Bronchial epithelial cell (primary cell): ENCODE measurements around the gene ZMAT3. TPM values are rescaled to one million over a fixed set of nuclear protein-coding genes. Genes with fewer than 3 reads are reported as not detected.

Experiments
- DNase-seq: peaks from one replicate; pipeline ENCODE4 v3.0.0-alpha.2; 2010; ENCODE audit warnings: low read depth
- FAIRE-seq: peaks from 2 replicates; lab custom pipeline; 2011; peaks lifted over from hg19 to GRCh38; lab: Jason Lieb, UNC
- H3K27me3 ChIP-seq: 2 replicates; pipeline ENCODE4 v1.5.1; 2011; ENCODE audit warnings: low read length; ENCODE audit not compliant: control insufficient read depth, insufficient read depth
- H3K36me3 ChIP-seq: 2 replicates; pipeline ENCODE4 v1.5.1; 2011; ENCODE audit warnings: low read length; ENCODE audit not compliant: control insufficient read depth, insufficient read depth
- H3K4me3 ChIP-seq: 2 replicates; pipeline ENCODE4 v1.5.1; 2011; ENCODE audit warnings: mild to moderate bottlenecking, low read depth, low read length, control low read depth
- CTCF ChIP-seq: IDR thresholded peaks from 2 replicates; pipeline ENCODE4 v1.5.1; 2011; ENCODE audit warnings: mild to moderate bottlenecking, moderate library complexity, low read length, control low read depth, inconsistent platforms; ENCODE audit not compliant: insufficient read depth, severe bottlenecking
- total RNA-seq: library from RNA; depleted of rRNA; stranded (reverse); fragments of >200 nt; gene quantifications from 2 replicates; pipeline ENCODE4 v1.2.1, GENCODE V29; 2014

Gene ZMAT3
- total RNA-seq, 1 donor from 2014 or later: 15.3 TPM

GRCh38 chr3:179021119-179021903, 50.3 kb downstream of the ZMAT3 start:
- Histone ChIP-seq H3K4me3 (no peak overlapping the region), H3K36me3 (no peaks in the 10 kb centered on the region), H3K27me3 (no peaks in the 10 kb centered on the region)
- TF ChIP-seq CTCF: no peak
- DNase-seq: no peak
- no peak for FAIRE-seq

DNA sequence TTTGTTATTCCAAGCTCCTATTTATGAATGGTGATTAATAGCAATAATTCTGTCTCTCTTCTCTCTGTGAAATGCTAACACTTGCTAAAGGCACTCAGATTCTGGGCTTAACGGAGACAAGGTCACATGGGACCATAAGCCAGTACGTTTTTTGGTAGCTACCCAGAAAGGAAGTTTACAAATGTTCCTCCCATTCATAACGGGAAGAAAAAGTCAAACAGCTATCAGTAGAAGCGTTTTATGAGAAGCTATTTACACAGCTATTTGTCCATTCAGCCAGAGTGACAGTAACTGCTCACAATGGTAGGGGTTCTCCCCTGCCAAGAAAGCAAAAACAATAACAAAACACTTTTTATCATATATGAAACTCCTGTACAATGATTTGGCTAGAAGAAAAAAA, 51.5 kb downstream of the ZMAT3 start:
- Histone ChIP-seq H3K27me3 (no peaks in the 10 kb centered on the region), H3K4me3 (no peak overlapping the region), H3K36me3 (no peaks in the 10 kb centered on the region)
- TF ChIP-seq CTCF: no peak
- FAIRE-seq: no peak
- DNase-seq: no peak

DNA sequence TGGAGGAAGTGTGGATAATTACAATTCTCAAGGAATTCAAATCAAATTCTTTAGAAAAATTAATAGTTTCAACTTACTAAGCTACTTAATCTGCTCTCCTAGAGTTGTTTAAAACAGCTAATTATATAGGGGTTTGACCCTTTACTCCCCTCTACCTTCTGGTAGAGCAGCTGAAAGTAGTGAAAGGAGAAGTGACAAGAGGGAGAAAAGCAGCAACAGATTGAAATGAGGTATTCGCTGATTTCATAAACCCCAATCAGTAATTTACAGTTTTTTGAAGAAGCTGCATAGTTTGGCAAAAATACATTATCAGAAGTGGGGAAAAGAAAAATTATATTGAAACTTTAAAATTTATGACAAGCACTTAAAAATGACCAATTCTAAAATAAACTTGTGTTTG, 52.8 kb downstream of the ZMAT3 start:
- FAIRE-seq: no peak

DNA sequence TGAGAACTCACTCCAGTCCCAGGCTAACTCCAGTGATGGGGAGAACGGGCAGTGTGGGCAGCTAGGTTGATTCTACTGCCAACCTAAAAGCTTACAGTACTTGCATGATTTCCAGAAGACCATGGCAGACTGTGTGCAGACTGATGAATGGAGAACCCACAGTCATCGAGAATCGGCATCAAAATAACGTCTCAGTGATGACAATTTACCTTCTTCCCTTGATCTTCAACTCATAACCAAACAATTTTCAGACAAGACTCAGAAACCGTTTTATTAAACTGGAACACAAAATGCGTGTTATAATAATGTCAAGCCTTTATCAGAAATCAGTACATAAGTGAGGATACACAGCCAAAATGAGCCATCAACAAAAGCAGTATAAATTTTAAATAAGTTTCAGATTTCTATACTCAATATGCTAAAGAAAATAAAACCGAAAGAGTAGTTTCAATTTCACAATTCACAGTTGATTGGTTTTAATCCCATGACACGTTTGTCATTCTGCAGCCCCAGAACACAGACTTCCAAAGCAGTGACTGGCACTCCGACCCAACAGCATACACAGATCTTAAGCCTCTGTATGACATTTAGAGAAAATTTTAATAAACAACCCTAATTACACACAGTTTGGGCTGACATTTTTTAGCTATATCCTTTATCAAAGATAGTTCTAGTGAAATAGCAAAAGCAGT, 54.5 kb downstream of the ZMAT3 start:
- H3K27me3 ChIP-seq: no peaks in the 10 kb centered on the region
- DNase-seq (no peak), FAIRE-seq (no peak)
- TF ChIP-seq CTCF: no peak
- H3K36me3 ChIP-seq: no peaks in the 10 kb centered on the region
- H3K4me3 ChIP-seq: no peak overlapping the region

More for the DNA sequence above, 52.8 kb downstream of the ZMAT3 start:
- Histone ChIP-seq H3K4me3 (no peak overlapping the region), H3K36me3 (no peaks in the 10 kb centered on the region), H3K27me3 (no peaks in the 10 kb centered on the region)
- TF ChIP-seq CTCF: no peak
- DNase-seq: no peak

GRCh38 chr3:179015551-179016020, 56.0 kb downstream of the ZMAT3 start:
- TF ChIP-seq CTCF: peak; percentile 64
- FAIRE-seq (no peak), DNase-seq (peak; percentile 76)
- Histone ChIP-seq H3K36me3 (no peaks in the 10 kb centered on the region), H3K4me3 (no peak overlapping the region), H3K27me3 (no peaks in the 10 kb centered on the region)
